HG03354 (cell line): ENCODE measurements around the gene PA2G4.

Experiments used
- ATAC-seq: cut with Tn5 transposase; IDR thresholded peaks from one replicate; pipeline ENCODE4 v1.9.1; 2021; ENCODE audit warnings: mild to moderate bottlenecking; ENCODE audit not compliant: unreplicated experiment, poor library complexity, severe bottlenecking

The PA2G4 gene

DNA sequence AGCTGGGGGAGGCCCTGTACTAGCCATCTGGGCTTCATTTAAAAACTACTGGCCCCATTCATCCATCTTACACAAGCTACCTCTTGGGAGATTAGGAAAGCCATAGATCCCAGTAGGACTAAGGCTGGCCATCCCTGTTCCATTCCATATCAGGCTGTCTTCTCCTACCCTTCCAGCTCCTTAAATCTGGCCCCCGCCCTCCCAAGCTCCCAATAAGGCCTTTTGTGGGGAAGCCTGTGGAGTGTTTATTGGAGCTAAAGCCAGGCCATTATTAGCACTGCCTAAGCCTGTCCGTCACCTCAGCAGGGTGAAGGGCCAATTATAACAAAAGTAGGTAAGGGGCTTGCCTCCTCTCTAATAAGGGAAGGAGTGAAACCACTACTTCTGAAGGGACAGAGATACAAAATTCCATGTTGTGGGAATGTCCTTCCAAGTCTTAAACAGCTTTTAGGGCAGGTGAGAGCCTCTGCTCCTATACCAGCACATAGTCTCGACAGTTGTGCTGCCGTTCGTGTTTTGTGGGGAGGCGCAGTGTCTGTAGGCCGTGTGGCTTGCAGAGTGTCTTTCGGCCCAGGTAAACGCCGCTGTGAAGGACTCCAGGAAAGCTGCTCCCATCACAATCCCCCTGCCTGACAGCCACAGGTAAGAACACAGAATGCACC lies 57.5 kb downstream of the PA2G4 start:
- ATAC-seq: no peak

DNA sequence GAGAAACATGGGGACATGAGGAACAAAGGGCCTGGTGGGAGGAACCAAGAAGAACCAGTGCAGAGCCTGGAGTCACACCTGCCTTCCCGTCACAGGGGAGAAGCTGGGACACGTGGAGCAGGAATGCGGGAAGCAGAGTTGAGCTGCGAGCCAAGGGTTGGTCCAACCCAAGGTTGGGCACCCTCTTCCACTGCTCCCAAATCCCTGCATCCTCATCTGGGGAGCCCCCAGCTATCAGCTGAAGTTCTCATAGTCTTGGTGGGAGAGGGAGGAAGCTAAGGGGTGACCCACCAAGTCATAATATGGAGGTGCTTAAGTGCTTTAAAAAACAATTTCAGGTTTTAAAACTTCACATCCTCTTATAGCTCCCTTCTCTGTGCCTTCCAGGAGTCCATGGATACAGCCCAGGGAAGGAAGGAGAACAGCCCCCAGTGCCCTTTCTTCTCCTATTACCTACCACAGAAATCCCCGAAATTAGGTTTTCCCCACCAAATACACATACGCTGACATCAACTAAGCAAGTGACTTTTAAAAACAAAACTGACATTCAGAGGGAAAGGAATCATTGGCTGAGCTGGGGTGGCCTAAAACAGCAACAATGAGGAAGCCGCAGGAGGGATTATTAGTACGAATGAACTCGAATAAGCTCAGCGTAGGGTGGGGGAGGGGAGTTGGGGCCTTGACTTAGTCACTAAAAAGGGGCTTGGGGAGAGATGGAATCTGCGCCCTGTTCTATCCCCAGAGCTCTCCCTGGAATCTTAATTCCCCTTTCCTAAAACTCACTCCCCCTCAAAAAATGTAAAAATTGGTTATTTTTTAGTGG lies 58.3 kb downstream of the PA2G4 start:
- ATAC-seq: no peak
